Activated T-cell treated with anti-CD3 and anti-CD28 coated beads, Interleukin-2, amount 50 U/mL, for 1 hour (primary cell): ENCODE data around the gene SEC61G.

Source experiments
- DNase-seq: peaks from one replicate; pipeline ENCODE4 v3.0.0-alpha.2; 2020

SEC61G gene

GRCh38 chr7:54757711-54758110 is 1.3 kb downstream of the SEC61G start:
- DNase-seq: no peak

- no peak for DNase-seq
These were observed 9.8 kb downstream of the SEC61G start for GRCh38 chr7:54749200-54749599.

GRCh38 chr7:54747234-54747633 is 11.8 kb downstream of the SEC61G start:
- no peak for DNase-seq

- DNase-seq: no peak
These were observed 15.4 kb downstream of the SEC61G start for GRCh38 chr7:54743580-54743979.

GRCh38 chr7:54738737-54739136 is 20.3 kb downstream of the SEC61G start:
- no peak for DNase-seq

GRCh38 chr7:54729107-54729506 is 29.9 kb downstream of the SEC61G start:
- DNase-seq: no peak

- no peak for DNase-seq
These were observed 30.6 kb downstream of the SEC61G start for GRCh38 chr7:54728411-54728810.

GRCh38 chr7:54725255-54725654 is 33.8 kb downstream of the SEC61G start:
- no peak for DNase-seq

- DNase-seq: no peak
These were observed 36.5 kb downstream of the SEC61G start for GRCh38 chr7:54722502-54722901.

- no peak for DNase-seq
These were observed 37.0 kb downstream of the SEC61G start for GRCh38 chr7:54722026-54722425.

GRCh38 chr7:54719974-54720373 is 39.0 kb downstream of the SEC61G start:
- no peak for DNase-seq

GRCh38 chr7:54719425-54719824 is 39.6 kb downstream of the SEC61G start:
- no peak for DNase-seq

- no peak for DNase-seq
These were observed 46.2 kb downstream of the SEC61G start for GRCh38 chr7:54712820-54713219.

GRCh38 chr7:54711900-54712595 is 47.0 kb downstream of the SEC61G start:
- DNase-seq: no peak

GRCh38 chr7:54709283-54709682 is 49.7 kb downstream of the SEC61G start:
- no peak for DNase-seq

- DNase-seq: no peak
These were observed 53.6 kb downstream of the SEC61G start for GRCh38 chr7:54705436-54705835.

- no peak for DNase-seq
These were observed 54.2 kb downstream of the SEC61G start for GRCh38 chr7:54704851-54705250.
